Endothelial cell of hepatic sinusoid (primary cell): ENCODE results near the gene CHD3.
"Not testable (repeated sequence)": the region's sequence is repeated elsewhere in the genome, so short reads cannot be mapped to it uniquely, and the experiment has no call there.

Experiments used
- in situ Hi-C: cut with HindIII; loops from 2 replicates; pipeline ENCODE4 v1.10.0; 2017; ENCODE audit warnings: low sequenced_read_pairs

The CHD3 gene

DNA sequence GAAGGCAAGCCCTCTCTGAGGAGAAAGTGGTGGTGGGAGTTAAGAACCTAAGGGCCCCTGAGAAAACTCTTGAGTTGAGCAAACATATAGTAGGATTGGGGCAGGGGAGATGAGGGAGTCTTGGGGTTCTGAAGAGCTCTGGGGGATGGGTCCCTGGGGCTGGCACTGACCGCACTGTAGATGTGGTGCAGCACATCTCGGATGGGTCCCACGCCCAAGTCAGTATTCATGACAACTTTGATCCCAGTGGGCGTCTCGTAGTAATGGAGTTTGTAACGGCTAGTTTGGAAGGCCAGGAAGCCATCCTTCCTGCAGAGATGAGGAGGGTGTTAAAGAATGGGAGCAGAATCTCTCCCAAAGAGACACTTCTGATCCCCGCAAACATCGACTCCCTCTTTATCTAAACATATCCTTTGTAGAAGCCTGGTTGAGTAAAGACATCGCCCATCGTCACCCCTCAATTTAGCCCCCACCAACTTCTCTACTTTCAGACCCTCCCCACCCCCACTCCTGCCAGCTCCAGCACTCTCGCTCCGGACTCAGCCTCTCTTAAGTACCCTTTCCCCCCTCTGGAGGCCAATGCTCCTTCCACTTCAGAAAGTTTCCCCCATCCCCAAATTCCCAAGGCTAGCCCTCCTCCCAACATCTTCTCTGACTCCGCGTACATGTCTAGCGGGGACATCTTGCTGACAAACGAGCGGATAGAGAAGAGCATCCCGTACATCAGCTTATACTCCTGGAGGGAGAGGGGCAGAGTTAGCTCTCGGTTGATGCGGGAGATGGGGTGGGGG is 42.4 kb downstream of the CHD3 start:
- in situ Hi-C loops: loop anchor here (5.0 kb wide), 2 partner anchors 41 to 76 kb away; no protein-coding TSS in a partner anchor

DNA sequence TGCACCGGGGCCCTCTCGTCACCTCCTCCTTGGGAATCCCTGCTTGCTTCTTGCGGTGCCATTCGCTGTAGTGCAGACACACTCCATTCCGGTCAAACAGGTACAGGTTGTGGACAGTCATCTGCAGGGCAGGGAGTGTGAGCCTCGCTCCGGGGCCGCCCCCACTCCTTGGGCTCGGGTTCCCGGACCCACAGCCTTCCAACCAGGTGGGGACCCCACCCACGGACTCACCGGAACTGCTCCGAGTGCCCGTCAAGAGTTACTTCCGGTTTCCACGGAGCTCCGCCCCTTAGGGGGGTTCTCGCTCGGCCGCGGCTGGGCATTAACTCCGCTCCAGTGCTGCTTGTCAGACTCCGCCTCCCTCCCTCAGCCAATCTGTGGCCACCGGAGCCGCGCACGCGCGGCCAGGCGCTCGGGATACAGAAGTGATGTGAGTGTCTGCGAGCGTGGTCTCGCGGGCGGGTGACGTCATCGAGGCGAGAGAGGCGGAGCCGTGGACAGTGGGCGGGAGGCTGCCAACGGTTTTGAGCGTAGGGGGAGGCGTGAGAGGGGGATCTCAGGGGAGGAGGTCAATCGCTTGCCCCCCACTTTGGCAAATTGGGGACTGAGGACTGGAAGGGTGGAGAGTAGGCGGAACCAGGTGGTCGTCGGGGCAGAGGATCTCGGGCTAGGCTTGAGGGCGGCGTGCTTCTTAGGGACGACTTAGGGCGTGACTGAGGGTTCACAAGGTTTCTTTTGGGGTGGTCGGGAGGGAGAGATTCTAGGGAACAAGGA is 43.3 kb downstream of the CHD3 start, which contains the start of the genes CNTROB and TRAPPC1:
Gene CNTROB (plus strand): TSS at position 498 of the 774 bp plus-strand sequence. CDS start 874 bp downstream, outside the sequence.
Gene TRAPPC1 (minus strand): TSS at position 238 of the 774 bp plus-strand sequence. CDS start 117 bp downstream, at position 121.
- in situ Hi-C loops: loop anchor here (5.0 kb wide), 2 partner anchors 40 to 75 kb away; no protein-coding TSS in a partner anchor

DNA sequence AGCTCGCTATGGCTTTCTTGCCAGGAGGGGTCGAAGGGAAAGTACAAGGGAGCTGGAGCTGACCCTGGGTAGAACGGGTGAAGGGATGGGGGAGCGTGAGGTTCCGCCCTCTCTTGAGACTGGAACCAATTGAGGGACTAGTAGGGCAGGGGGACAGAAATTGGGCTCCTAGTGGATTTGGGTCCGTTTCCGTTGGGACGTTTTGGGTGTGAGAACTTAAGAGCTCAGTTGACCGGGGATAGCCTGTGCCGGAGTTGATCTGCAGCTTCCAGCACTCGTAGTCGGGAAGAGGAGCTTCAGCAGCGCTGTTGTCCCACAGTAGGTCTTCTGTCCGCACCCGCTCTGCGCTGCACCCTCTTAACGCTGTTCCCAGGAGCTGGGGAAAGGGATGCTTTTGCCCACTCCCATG is 43.9 kb downstream of the CHD3 start:
- in situ Hi-C loops: loop anchor here (5.0 kb wide), 2 partner anchors 40 to 75 kb away; no protein-coding TSS in a partner anchor

GRCh38 chr17:7932949-7933348 is 44.4 kb downstream of the CHD3 start:
- in situ Hi-C loops: loop anchor here (5.0 kb wide), 2 partner anchors 39 to 74 kb away; no protein-coding TSS in a partner anchor

DNA sequence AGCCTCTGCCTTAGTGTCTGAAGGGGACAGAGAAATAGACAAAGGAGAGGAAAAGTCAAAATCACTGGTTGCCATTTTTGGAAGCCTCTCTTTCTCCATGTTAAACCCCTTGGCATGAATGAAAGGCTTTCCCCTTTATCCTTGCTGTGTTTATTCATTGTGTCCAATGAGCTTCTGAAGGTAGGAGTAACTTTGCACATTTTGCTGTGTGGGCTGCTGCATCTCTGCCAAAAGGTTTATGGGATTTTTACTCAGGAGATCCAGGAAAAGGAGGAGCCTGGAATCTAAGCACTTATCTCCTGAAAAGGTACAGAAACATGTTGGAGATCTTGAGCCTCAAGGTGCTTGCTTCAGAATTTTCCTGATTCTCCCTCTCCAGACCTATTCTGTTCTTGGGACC is 47.3 kb downstream of the CHD3 start:
- in situ Hi-C loops: no loop called here

DNA sequence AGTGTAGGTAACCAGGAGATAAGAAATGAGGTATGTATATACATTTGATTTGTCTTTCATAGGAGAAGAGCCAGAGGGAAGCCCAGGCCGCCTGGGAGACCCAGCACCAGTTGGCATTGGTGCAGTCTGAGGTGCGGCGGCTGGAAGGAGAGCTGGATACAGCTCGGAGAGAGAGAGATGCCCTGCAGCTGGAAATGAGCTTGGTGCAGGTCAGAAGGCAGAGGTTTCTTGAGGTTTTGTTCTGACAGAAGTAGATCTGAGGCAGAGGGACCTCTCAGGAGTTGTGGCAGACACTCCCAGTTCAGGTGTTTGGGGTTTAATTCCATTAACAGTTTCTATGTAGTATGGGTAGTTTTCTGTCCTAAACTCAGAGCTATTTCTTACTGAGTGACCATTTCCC is 51.4 kb downstream of the CHD3 start:
- in situ Hi-C loops: loop anchor here (5.0 kb wide), 1 partner anchor 107 kb away; no protein-coding TSS in a partner anchor

- in situ Hi-C loops: loop anchor here (5.0 kb wide), 1 partner anchor 107 kb away; no protein-coding TSS in a partner anchor
Observed at GRCh38 chr17:7940743-7941142, 52.2 kb downstream of the CHD3 start.

- in situ Hi-C loops: loop anchor here (5.0 kb wide), 1 partner anchor 104 kb away; no protein-coding TSS in a partner anchor
Observed at GRCh38 chr17:7943291-7943690, 54.7 kb downstream of the CHD3 start.

DNA sequence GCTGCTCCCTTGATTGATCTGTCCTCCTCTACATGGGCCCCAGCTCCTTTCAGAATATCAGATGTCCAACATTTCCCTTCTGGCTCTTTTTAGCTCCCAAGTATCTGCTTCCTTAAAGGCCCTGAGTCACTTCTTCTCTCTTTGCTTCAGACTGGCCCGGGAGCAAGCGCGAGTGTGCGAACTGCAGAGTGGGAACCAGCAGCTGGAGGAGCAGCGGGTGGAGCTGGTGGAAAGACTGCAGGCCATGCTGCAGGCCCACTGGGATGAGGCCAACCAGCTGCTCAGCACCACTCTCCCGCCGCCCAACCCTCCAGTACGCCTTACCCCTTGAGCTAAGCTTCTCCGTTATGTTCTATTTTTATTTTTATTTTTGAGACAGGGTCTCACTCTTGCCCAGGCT is 55.7 kb downstream of the CHD3 start:
- in situ Hi-C loops: loop anchor here (5.0 kb wide), 1 partner anchor 103 kb away; no protein-coding TSS in a partner anchor

- in situ Hi-C loops: no loop called here
Observed at GRCh38 chr17:7945651-7946050, 57.1 kb downstream of the CHD3 start.

DNA sequence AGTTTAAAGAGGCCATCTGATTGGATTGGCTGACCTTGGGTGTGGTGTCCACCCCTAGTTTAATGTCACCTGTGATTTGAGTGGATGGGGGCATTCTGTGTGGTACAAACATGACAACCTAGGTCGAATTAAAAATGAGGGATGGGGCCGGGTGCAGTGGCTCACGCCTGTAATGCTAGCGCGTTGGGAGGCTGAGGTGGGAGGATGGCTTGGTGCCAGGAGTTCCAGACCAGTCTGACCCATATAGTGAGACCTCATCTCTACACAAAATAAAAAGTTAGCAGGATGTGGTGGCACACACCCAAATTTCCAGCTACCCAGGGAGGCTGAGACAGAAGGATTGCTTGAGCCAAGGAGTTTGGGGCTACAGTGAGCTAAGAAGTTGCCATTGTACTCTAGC is 57.9 kb downstream of the CHD3 start:
- in situ Hi-C loops: no loop called here

DNA sequence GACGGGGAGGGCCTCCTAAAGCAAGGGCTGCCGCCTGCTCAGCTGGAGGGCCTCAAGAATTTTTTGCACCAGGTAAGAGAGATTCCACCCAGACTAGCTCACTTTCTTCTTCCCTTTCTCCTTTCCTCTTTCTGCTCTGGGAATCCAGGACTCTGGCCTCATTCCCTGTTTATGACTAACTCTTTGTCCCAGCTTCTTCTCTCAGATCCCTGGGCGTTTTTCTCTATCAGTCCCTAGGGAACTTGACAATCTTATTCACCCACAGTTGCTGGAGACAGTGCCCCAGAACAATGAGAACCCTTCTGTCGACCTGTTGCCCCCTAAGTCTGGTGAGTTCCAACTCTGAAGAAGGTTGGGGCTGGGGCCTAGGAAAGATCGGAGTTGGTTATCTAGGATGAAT is 59.1 kb downstream of the CHD3 start:
- in situ Hi-C loops: no loop called here

- in situ Hi-C loops: no loop called here
Observed at GRCh38 chr17:7950578-7950977, 62.0 kb downstream of the CHD3 start.

DNA sequence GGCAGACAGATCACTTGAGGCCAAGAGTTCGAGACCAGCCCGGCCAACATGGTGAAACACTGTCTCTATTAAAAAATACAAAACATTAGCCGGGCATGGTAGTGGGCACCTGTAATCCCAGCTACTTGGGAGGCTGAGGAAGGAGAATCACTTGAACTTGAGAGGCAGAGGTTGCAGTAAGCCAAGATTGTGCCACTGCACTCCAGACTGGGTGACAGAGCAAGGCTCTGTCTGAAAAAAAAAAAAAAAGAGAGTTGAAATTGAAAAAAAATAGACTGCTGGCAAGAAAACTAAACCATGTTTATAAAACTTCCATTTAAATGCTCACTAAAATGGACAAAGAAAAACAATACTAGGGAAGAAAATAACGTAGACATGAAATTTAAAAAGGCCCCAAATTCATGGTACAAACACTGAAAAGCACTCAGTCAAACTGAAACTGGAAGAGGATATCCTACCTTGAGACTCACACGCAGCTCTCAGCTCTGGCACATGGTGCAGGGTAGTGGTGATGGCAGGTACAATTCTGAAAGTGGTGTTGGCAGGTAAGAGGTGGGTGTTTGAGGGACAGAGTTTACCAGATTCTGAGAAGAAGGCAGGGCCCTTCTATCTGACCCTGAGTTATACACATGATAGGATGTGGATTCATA is 62.7 kb downstream of the CHD3 start:
- in situ Hi-C loops: no loop called here

GRCh38 chr17:7953266-7953665 is 64.7 kb downstream of the CHD3 start:
- in situ Hi-C loops: not testable (repeated sequence)

GRCh38 chr17:7955414-7956227 is 67.0 kb downstream of the CHD3 start:
- in situ Hi-C loops: no loop called here

- in situ Hi-C loops: no loop called here
Observed at GRCh38 chr17:7956228-7956965, 67.8 kb downstream of the CHD3 start.

DNA sequence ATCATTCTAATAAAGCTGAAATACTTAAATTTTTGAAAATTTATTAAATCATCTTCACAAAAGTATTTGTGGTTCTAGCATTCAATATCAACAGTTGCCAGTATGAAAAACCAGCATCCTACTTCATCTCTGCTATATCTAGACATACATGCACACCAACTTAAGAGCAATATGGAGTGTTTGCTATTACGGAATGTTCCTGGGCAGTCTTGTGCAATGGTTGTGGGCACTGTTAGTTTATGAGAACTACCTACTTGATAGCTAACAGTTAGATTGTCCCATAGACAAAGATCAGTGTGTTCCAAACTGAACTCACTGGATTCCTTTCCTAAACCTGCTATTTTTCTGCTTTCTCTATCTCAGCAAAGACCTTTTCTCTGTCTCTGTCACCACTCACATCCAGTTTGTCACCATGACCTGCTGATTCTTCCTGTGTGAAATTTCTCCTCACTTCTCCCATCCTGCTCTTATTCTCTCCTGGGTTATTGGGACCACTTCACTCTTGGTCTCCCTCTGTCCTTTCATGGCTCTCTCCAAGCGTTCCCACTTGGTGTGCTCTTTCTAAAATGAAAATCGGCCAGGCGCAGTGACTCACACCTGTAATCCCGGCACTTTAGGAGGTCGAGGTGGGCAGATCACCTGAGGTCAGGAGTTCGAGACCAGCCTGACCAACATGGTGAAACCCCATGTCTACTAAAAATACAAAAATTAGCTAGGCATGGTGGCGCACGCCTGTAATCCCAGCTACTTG is 71.1 kb downstream of the CHD3 start:
- in situ Hi-C loops: no loop called here

DNA sequence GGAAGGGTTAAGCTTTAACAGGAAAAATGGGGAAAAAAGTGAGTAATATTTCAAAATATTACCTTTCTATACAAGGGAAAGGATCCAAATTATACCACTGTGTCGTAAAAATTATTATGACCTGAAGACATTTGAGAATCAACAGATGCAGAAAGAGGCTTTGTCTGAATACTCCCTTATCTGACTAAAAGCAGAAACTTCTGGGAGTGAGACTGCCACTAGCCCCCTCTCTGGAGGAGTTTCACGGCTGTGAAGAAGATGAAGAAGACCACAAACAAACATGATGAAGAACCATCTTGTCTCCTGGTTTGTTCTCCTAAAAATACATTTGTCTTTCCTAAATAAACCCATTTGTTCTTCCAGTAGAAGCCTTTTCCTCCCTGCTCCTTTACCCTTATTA is 72.8 kb downstream of the CHD3 start:
- in situ Hi-C loops: no loop called here
